Calu3 (cell line): ENCODE data around the gene ZC3H18. TPM values are rescaled to one million over a fixed set of nuclear protein-coding genes. Genes with fewer than 3 reads are reported as not detected.

Experiments used
- BruUV-seq: library from RNA; stranded (reverse); fragments of 400-500 nt; replicated peaks from 2 replicates; lab custom pipeline; 2021; lab: Mats Ljungman, UMichigan
- CTCF ChIA-PET: fragments of 300-600 bp; sonication (Branson Sonifier 250); formaldehyde crosslinking; loops from one replicate; lab custom pipeline; 2022; ENCODE audit warnings: antibody characterized with exemption; lab: Charles Lee
- DNase-seq: peaks from one replicate; pipeline ENCODE4 v3.0.0; 2022
- H3K27ac Mint-ChIP-seq: one replicate; pipeline ENCODE4 v1.8.0; 2022; ENCODE audit warnings: mixed read lengths; ENCODE audit not compliant: unreplicated experiment
- H3K27me3 Mint-ChIP-seq: one replicate; pipeline ENCODE4 v1.8.0; 2022; ENCODE audit warnings: mixed read lengths; ENCODE audit not compliant: unreplicated experiment
- H3K36me3 Mint-ChIP-seq: one replicate; pipeline ENCODE4 v1.8.0; 2022; ENCODE audit warnings: mild to moderate bottlenecking, moderate library complexity, mixed read lengths; ENCODE audit not compliant: insufficient read depth, unreplicated experiment
- H3K4me1 Mint-ChIP-seq: one replicate; pipeline ENCODE4 v1.8.0; 2022; ENCODE audit warnings: mild to moderate bottlenecking, low read depth, mixed read lengths; ENCODE audit not compliant: unreplicated experiment
- H3K4me3 Mint-ChIP-seq: one replicate; pipeline ENCODE4 v1.8.0; 2022; ENCODE audit warnings: mild to moderate bottlenecking, low read depth, moderate library complexity, mixed read lengths; ENCODE audit not compliant: unreplicated experiment
- H3K9me3 Mint-ChIP-seq: one replicate; pipeline ENCODE4 v1.8.0; 2022; ENCODE audit warnings: low read depth, mixed read lengths; ENCODE audit not compliant: unreplicated experiment
- intact Hi-C: fragments of 100-400 bp; cut with micrococcal nuclease; formaldehyde crosslinking; loops from one replicate; pipeline ENCODE4 v1.10.0; 2022; ENCODE audit not compliant: unreplicated experiment
- total RNA-seq: library from RNA; stranded (reverse); gene quantifications from 2 replicates; pipeline ENCODE4 v1.2.3, GENCODE V29; 2022
- TF ChIP-seq, protein P1 (sequence below): fragments of 200-600 bp; IDR thresholded peaks from one replicate; pipeline ENCODE4 v1.8.0; 2022; ENCODE audit warnings: antibody characterized with exemption; ENCODE audit not compliant: unreplicated experiment

The ZC3H18 gene
- total RNA-seq, 1 experiment from 2014 or later = 85.7 TPM

DNA sequence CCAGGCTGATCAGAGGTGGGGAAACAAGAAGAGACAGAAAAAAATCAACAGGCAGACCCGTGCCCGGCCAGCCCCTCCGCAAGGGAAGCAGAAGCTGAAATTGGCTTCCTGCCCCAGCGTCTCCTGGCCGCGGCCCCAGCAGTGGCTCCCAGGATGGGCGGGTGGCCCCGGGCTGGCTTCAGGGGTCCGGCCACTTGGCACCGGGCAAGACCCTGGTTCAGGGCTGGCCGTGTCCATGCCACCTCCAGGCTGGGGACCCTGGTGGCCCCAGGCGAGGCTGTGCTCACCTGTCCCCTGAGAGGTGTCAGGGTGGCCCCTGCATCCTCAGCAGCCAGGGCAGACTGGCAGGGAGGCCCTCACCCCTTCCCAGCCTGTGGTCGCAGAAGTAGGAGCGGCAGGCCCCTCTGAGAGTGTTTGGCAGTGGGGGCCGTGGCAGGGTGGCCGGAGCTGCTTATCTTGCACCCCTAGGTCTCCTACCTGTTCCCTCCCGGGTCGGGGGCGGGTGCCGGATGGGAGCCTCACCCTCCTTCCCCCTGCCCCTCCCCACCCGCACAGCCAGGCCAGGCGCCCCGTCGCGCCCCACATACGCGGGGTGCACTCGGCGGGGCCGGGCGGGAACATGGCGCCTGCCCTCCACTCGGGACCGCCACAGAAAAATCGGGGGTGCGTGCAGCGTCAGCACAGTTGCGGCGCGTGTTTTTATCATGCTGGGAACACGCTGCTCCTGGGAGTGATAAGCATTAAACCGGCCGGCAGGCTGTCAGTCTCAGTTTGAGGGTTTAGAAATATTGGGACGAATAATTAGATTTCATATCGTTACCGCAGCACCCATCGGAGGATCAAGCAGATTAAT lies 46.7 kb upstream of the ZC3H18 start:
- Mint-ChIP-seq H3K4me3 (no peak overlapping the region), H3K4me1 (no peaks in the 10 kb centered on the region), H3K36me3 (no peaks in the 10 kb centered on the region), H3K27me3 (peaks cover 22% of the 10 kb centered on the region), H3K27ac (no peak overlapping the region), H3K9me3 (peaks cover 10% of the 10 kb centered on the region)
- no TSS peak for BruUV-seq
- CTCF ChIA-PET = no interaction called here
- no peak for DNase-seq
- TF ChIP-seq, protein P1, sequence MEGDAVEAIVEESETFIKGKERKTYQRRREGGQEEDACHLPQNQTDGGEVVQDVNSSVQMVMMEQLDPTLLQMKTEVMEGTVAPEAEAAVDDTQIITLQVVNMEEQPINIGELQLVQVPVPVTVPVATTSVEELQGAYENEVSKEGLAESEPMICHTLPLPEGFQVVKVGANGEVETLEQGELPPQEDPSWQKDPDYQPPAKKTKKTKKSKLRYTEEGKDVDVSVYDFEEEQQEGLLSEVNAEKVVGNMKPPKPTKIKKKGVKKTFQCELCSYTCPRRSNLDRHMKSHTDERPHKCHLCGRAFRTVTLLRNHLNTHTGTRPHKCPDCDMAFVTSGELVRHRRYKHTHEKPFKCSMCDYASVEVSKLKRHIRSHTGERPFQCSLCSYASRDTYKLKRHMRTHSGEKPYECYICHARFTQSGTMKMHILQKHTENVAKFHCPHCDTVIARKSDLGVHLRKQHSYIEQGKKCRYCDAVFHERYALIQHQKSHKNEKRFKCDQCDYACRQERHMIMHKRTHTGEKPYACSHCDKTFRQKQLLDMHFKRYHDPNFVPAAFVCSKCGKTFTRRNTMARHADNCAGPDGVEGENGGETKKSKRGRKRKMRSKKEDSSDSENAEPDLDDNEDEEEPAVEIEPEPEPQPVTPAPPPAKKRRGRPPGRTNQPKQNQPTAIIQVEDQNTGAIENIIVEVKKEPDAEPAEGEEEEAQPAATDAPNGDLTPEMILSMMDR = no peak
- intact Hi-C loops = no loop called here

DNA sequence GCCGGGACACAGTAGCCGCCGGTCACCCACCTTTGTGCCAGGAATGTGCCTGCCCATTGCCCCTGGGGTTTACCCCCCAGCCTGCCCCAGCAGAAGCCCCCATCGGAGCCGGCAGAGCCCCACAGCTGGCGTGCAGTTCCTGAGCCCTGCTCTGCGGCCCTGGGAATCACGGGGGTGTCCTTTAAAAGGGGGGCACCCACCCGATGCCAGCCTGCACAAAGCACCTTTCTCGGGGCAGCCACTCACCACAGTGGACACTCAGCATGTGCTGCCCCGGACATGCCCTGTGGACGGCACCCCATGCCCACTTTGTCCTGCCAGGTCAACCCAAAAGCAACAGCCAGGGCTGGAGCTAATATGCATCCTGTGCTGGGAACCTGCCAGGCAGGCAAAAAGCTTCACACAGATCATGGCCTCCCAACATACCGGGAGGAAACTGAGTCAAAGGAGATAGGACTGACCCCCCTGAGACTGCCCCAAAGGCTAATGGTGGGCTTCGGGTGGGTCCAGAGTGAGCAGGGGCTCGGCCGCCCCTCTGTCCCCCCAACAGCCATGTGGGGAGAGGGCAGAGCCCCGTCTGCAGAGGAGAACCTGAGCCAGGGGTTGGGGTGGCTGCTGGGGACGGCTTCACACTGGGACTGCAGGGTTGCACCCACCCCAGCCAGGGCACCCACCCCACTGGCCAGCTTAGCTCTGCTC lies 45.8 kb upstream of the ZC3H18 start:
- CTCF ChIA-PET = no interaction called here
- H3K9me3 Mint-ChIP-seq = peaks cover 8% of the 10 kb centered on the region
- H3K4me1 Mint-ChIP-seq = no peaks in the 10 kb centered on the region
- no peak for DNase-seq
- no peaks in the 10 kb centered on the region for H3K36me3 Mint-ChIP-seq
- TF ChIP-seq, protein P1 = no peak
- intact Hi-C loops = no loop called here
- peaks cover 13% of the 10 kb centered on the region for H3K27me3 Mint-ChIP-seq
- no peak overlapping the region for H3K4me3 Mint-ChIP-seq
- BruUV-seq = no TSS peak
- H3K27ac Mint-ChIP-seq = no peak overlapping the region

DNA sequence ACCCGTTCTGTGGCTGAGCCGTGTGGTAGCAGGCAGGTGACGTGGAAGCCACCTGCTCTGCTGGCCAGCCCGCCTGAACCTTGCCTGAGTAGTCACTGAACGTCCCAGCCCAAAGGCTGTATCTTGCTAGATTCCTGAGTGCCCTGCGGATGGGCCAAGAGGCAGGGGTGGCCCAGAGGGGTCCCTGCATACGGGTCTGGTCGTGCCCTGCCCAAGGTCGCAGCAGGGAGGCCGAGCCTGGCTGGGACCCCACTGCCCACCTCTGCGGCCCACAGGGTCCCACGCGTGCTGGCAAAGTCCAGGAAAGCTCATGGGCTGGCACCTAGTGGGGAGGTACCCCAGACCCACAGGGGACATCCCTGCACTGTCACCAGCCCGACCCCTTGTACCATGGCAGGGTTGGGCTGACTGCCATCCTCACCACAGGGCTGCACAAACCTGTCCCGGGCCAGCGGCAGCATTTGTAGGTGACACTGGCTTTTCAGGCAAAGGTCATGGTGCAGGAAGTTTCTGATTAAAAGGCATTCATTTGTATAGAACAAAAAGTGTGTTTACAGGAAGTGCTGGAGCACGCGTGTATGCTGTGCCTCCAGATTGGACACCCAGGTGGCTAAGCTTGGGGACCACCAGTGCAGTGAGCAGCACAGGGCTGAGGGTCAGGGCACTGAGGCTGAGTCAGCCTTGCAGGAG lies 45.1 kb upstream of the ZC3H18 start:
- Mint-ChIP-seq H3K27ac (no peak overlapping the region), H3K27me3 (peaks cover 6% of the 10 kb centered on the region), H3K36me3 (no peaks in the 10 kb centered on the region), H3K4me1 (no peaks in the 10 kb centered on the region), H3K9me3 (peaks cover 2% of the 10 kb centered on the region), H3K4me3 (no peak overlapping the region)
- no peak for DNase-seq
- TF ChIP-seq, protein P1 = no peak
- intact Hi-C loops = no loop called here
- no TSS peak for BruUV-seq
- CTCF ChIA-PET = no interaction called here

DNA sequence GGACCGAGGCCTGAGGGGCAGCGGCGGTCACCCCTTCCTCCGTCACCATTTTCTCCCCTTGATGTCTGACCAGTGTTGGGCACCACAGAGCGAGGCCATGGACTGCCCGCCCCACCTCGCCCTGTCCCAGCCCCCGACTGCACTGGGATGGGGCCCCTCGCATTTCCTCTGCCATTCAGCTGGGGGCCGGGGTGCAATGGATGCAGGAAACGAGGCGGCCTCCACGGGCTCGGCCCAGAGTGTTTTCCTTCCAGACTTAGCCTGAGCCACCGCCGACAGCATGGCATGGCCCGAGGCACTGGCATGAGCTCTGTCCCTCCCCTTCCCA lies 44.6 kb upstream of the ZC3H18 start:
- no TSS peak for BruUV-seq
- H3K4me1 Mint-ChIP-seq = no peaks in the 10 kb centered on the region
- no peak overlapping the region for H3K27ac Mint-ChIP-seq
- TF ChIP-seq, protein P1 = no peak
- CTCF ChIA-PET = no interaction called here
- H3K27me3 Mint-ChIP-seq = peaks cover 1% of the 10 kb centered on the region
- H3K9me3 Mint-ChIP-seq = no peaks in the 10 kb centered on the region
- no peak overlapping the region for H3K4me3 Mint-ChIP-seq
- no peaks in the 10 kb centered on the region for H3K36me3 Mint-ChIP-seq
- DNase-seq = no peak
- intact Hi-C loops = no loop called here
